Stimulated activated naive B cell treated with anti-CD40 and anti-IgM and Interleukin-4, amounts not matched to agents 10 μg/mL and 1 μg/mL and 100 μg/mL, for 72 hours (primary cell): ENCODE results near the gene CLSTN2.

Experiments used
- ATAC-seq, 2 donors: fragments of 150-1000 bp; cut with Tn5 transposase; replicated peaks; 2 replicates each; pipeline ENCODE4 v1.10.0; 2021; ENCODE audit warnings: moderate library complexity in 1 of 2
- DNase-seq: peaks from one replicate; pipeline ENCODE4 v3.0.0; 2021
- H3K27ac Mint-ChIP-seq: one replicate; pipeline ENCODE4 v1.8.0; 2022; ENCODE audit warnings: mild to moderate bottlenecking, mixed read lengths
- H3K27me3 Mint-ChIP-seq, 2 donors: one replicate each; pipeline ENCODE4 v1.8.0; 2022; ENCODE audit warnings: mixed read lengths in 2 of 2
- H3K36me3 Mint-ChIP-seq, 2 donors: one replicate each; pipeline ENCODE4 v1.8.0; 2022; ENCODE audit warnings: mixed read lengths in 2 of 2, mild to moderate bottlenecking in 1 of 2
- H3K4me1 Mint-ChIP-seq, 2 donors: one replicate each; pipeline ENCODE4 v1.8.0; 2022; ENCODE audit warnings: mixed read lengths in 2 of 2, mild to moderate bottlenecking in 1 of 2
- H3K4me3 Mint-ChIP-seq, 2 donors: one replicate each; pipeline ENCODE4 v1.8.0; 2022; ENCODE audit warnings: mild to moderate bottlenecking in 2 of 2, mixed read lengths in 2 of 2, moderate library complexity in 1 of 2
- H3K9me3 Mint-ChIP-seq, 2 donors: one replicate each; pipeline ENCODE4 v1.8.0; 2022; ENCODE audit warnings: mixed read lengths in 2 of 2, mild to moderate bottlenecking in 1 of 2

Gene CLSTN2

DNA sequence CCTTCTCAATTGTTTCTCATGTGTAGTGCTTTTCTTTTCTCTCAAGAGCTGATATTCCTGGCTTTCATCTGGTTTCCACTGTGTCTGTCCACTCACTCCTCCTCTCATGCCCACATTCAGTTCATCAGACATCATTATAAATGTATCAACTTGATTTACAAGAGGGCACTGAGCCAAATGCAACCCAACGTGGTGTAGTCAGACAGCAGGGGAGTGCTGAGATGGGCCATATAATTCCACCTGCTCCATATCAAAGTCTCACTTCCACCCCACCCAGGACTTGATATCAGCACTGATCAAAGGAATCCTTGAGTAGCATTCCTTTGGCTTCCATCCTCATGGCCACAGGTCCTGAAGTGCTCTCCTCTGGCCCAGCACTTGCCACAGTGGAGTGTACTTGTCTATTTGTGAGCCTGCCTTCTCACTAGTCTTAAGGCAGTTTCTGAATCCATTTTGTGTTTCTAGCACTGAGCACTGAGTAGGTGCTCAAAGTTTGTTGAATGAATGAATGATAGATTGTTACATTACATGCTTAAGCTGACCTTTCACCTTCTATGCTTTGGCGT is 252.8 kb downstream of the CLSTN2 start:
- H3K27ac Mint-ChIP-seq, result no peak overlapping the region
- no peaks in the 10 kb centered on the region for H3K4me1 Mint-ChIP-seq
- peaks cover 0 to 4% of the 10 kb centered on the region in 2 donors for H3K27me3 Mint-ChIP-seq
- ATAC-seq (no peak), DNase-seq (no peak)
- no peak overlapping the region for H3K4me3 Mint-ChIP-seq
- no peaks in the 10 kb centered on the region for H3K36me3 Mint-ChIP-seq
- peaks cover 2 to 3% of the 10 kb centered on the region in 2 donors for H3K9me3 Mint-ChIP-seq

DNA sequence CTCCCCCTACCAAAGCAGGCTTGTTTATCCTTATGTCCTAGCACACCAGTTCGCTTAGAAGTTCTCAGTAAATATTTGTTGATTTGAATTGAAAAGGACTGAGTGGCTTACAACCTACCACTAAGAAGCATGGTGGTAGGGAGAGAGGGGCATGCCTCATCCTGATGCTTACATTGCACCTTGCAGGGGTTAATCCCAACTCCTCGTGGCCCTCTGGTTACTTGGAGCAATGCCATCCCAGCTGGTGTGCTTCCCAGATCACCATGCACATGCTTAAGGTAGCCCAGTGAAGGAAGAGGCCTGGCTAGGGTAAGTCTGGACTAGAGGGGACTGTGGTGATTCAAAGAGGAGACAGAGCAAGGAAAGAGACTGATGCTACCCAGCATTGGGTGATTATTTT is 253.3 kb downstream of the CLSTN2 start:
- no peak for DNase-seq
- ATAC-seq, result no peak
- Mint-ChIP-seq H3K27me3 (peaks cover 2 to 4% of the 10 kb centered on the region in 2 donors), H3K9me3 (peaks cover 4 to 5% of the 10 kb centered on the region in 2 donors), H3K27ac (no peak overlapping the region), H3K4me1 (no peaks in the 10 kb centered on the region), H3K36me3 (no peaks in the 10 kb centered on the region), H3K4me3 (no peak overlapping the region)

DNA sequence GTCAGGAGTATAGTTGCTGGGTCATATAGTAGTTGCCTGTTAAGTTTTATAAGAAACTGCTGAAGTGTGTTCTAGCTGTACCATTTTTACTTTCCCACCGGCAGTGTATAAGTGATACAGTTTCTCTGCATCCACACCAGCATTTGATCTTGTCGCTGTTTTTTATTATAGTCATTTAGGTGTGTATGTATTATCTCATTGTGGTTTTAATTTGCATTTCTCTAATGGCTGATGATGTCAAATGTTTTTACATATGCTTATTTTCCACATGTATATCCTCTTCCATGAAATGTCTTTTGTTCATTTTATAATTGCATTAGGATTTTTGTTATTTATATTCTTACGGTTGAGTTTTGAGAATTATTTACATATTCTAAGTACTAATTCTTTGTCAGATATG is 254.3 kb downstream of the CLSTN2 start:
- no peak overlapping the region for H3K4me3 Mint-ChIP-seq
- ATAC-seq, result no peak
- H3K4me1 Mint-ChIP-seq, result no peaks in the 10 kb centered on the region
- H3K9me3 Mint-ChIP-seq, result peaks cover 9 to 10% of the 10 kb centered on the region in 2 donors
- peaks cover under 1 to 6% of the 10 kb centered on the region in 2 donors for H3K27me3 Mint-ChIP-seq
- H3K27ac Mint-ChIP-seq, result no peak overlapping the region
- no peak for DNase-seq
- no peaks in the 10 kb centered on the region for H3K36me3 Mint-ChIP-seq

DNA sequence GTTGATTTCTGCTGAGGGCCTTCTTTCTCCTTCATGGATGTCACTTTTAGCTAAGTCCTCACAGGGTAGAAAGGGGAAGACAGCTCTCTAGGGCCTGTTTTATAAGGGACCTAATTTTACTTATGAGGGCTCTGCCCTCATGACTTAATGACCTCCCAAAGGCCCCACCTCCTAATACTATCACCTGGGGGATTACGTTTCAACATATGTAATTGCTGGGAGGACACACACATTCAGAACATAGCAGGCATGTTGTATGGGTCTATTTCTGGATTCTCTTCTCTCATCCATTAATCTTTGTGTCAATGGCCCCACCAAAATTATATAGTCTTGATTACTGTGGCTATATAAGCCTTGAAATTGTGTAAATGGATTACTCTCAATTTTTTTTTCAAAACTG is 255.0 kb downstream of the CLSTN2 start:
- H3K27me3 Mint-ChIP-seq, result peaks cover 0 to 6% of the 10 kb centered on the region in 2 donors
- H3K27ac Mint-ChIP-seq, result no peak overlapping the region
- peaks cover 9 to 10% of the 10 kb centered on the region in 2 donors for H3K9me3 Mint-ChIP-seq
- ATAC-seq (no peak), DNase-seq (no peak)
- no peak overlapping the region for H3K4me3 Mint-ChIP-seq
- H3K4me1 Mint-ChIP-seq, result no peaks in the 10 kb centered on the region
- H3K36me3 Mint-ChIP-seq, result no peaks in the 10 kb centered on the region

DNA sequence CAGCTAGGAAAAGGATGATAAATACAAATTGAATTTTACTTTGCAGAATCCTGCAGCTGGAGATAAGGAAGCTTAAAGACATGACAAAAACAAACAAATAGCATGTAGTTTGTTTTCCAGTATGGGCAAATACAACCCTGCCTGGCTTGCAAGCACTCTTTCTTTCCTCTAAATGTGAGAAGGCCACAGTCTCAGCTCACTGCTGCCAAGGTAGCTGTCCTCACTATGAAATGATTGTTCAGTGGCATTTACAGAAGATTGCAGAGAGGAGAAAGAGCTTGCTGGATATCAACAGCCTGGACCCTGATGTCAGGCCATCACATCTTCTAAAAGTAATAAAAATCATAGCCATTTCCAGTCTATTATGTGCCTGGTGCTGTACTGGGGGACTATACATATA is 262.0 kb downstream of the CLSTN2 start:
- ATAC-seq (no peak), DNase-seq (no peak)
- peaks cover 9 to 16% of the 10 kb centered on the region in 2 donors for H3K27me3 Mint-ChIP-seq
- peaks cover 8 to 9% of the 10 kb centered on the region in 2 donors for H3K9me3 Mint-ChIP-seq
- no peak overlapping the region for H3K4me3 Mint-ChIP-seq
- no peak overlapping the region for H3K27ac Mint-ChIP-seq
- H3K4me1 Mint-ChIP-seq, result no peaks in the 10 kb centered on the region
- no peaks in the 10 kb centered on the region for H3K36me3 Mint-ChIP-seq

DNA sequence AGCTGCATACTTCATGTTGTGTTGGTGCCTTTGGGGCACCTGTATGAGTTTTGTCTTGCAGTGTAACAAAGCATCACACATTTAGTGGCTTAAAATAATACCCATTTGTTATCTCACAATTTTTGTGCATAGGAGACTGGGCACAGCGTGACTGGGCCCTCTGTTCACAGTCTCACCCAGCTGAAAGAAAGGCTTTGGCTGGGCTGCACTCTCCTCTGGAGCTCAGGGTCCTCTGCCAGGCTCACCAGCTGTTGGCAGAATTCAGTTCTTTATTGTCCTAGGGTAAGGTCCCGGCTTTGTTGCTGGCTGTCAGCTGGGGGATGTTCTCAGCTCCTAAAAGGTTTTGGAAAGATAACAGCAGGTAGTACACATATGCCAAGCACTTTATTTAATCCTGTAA is 263.3 kb downstream of the CLSTN2 start:
- no peak overlapping the region for H3K4me3 Mint-ChIP-seq
- H3K27me3 Mint-ChIP-seq, result peaks cover 9 to 14% of the 10 kb centered on the region in 2 donors
- H3K9me3 Mint-ChIP-seq, result peaks cover 8% of the 10 kb centered on the region in 2 donors
- H3K4me1 Mint-ChIP-seq, result no peaks in the 10 kb centered on the region
- no peak overlapping the region for H3K27ac Mint-ChIP-seq
- no peak for ATAC-seq
- H3K36me3 Mint-ChIP-seq, result no peaks in the 10 kb centered on the region
- DNase-seq, result no peak

DNA sequence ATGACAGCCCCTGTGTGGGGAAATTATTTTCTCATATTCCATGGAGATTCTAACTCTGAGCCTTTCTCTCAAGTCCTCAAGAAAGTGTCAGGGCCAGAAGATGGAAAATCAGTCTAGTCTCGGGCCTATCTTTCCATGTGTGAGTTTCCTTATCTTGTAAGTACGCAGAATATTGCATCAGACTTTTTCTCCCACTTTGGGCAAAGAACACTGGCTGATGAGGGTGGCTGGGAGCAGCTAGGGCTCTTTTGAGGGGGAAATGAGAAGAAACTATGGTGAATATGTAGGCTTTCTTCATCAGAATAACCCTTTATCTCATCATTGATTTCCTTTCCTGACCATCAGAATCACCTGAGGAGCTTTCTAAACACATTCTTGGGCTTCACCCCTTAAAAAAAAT is 264.0 kb downstream of the CLSTN2 start:
- H3K27ac Mint-ChIP-seq, result no peak overlapping the region
- DNase-seq (no peak), ATAC-seq (no peak)
- H3K36me3 Mint-ChIP-seq, result no peaks in the 10 kb centered on the region
- H3K4me1 Mint-ChIP-seq, result no peaks in the 10 kb centered on the region
- H3K4me3 Mint-ChIP-seq, result no peak overlapping the region
- peaks cover 9 to 10% of the 10 kb centered on the region in 2 donors for H3K27me3 Mint-ChIP-seq
- H3K9me3 Mint-ChIP-seq, result peaks cover under 1 to 1% of the 10 kb centered on the region in 2 donors

DNA sequence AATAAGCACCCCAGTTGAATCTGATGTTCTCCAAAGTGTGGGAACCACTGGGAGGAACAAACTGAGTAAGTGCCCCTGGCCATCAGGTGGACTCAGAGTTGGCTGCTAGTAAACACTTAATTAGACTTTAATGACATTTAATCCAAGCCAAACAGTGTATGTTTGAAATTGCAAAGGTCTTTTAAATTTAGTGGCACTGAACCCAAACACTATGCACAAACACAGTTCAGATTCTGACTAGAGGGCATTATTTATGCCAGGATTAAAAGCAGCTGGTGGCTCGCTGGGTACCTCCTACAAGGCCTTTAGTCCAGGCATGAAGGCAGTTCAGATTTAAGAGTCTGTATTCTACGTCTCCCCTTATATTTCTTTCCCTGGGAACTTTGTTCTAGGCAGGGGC is 264.8 kb downstream of the CLSTN2 start:
- ATAC-seq (no peak), DNase-seq (no peak)
- peaks cover 9 to 10% of the 10 kb centered on the region in 2 donors for H3K27me3 Mint-ChIP-seq
- H3K9me3 Mint-ChIP-seq, result peaks cover 0 to 1% of the 10 kb centered on the region in 2 donors
- H3K4me1 Mint-ChIP-seq, result no peaks in the 10 kb centered on the region
- H3K4me3 Mint-ChIP-seq, result no peak overlapping the region
- no peaks in the 10 kb centered on the region for H3K36me3 Mint-ChIP-seq
- H3K27ac Mint-ChIP-seq, result no peak overlapping the region

DNA sequence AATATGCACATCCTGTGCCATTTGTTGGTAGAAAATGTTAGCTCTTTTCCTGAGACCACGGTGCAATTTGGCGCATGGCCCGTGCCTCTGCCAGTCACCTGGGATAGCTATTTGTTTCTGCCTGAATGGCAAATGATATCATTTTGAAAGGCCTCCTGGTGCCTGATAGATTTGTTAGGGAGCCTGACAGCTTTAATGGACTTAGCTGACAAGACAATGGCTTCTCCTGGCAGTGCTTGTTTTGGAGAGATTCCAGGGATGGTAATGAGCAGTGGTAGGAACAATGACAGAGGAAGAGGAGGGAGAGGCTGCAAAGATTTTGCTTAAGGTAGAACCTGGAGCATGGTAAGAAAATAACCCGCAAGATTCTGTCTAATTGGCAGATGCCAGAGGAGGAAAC is 268.5 kb downstream of the CLSTN2 start:
- Mint-ChIP-seq H3K27me3 (peaks cover 0 to 12% of the 10 kb centered on the region in 2 donors), H3K9me3 (peaks cover 0 to 3% of the 10 kb centered on the region in 2 donors), H3K4me3 (no peak overlapping the region), H3K36me3 (no peaks in the 10 kb centered on the region), H3K27ac (no peak overlapping the region), H3K4me1 (no peaks in the 10 kb centered on the region)
- no peak for DNase-seq
- ATAC-seq, result no peak

DNA sequence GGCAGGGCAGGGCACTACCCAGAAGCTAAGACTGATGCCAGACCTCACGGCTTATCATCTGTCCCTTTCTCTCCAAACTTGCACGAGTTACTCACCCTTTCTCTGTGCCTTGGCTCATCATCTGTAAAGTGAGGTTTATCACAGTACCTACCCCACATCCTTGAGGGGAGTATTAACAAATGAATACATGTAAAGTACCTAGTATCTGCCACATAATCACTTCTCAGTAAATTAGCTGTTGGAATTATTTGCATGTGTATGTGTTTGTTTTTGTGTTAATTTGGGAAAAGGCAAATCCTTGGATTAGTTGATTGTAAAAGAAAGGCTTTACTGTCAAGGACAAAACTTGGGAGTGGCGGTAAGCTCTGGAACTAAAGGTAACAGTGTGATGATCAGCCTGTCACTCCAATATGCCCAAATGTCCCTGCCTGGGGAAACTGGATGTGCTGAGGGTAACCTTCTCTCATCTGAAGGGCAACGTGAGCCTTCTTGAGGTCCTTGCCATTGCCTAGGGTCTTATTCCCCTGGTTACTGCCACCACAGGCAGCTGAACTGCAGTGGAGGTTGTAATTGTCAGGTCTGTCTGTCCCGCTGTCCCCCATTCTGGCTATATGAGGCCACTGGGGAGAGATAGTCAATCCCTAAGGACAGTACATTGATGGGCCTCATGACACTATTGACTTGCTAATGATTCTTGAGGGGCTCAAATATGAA is 269.4 kb downstream of the CLSTN2 start:
- DNase-seq (no peak), ATAC-seq (no peak)
- Mint-ChIP-seq H3K4me3 (no peak overlapping the region), H3K4me1 (no peaks in the 10 kb centered on the region), H3K36me3 (no peaks in the 10 kb centered on the region), H3K9me3 (peaks cover 0 to 3% of the 10 kb centered on the region in 2 donors), H3K27me3 (peaks cover 0 to 15% of the 10 kb centered on the region in 2 donors), H3K27ac (no peak overlapping the region)

DNA sequence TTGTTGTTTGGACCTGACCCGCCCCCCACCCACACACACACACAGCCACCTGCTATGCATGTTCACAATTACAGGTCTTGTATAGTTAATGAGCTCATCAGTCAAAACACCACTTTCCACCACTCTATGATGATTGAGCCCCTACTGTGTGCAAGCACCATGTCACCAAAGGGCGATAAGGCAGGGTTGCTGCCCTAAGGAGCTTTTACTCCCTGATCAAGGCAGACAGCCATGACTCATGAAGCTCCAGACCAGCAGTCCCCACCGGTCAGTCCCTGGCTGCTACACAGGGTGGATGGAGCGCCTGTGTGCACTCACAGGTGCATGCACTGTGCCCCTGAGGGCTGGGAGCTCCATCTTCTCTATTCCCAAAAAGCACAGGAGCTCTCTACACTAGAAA is 270.6 kb downstream of the CLSTN2 start:
- Mint-ChIP-seq H3K27me3 (peaks cover 4 to 15% of the 10 kb centered on the region in 2 donors), H3K4me3 (no peak overlapping the region), H3K36me3 (no peaks in the 10 kb centered on the region), H3K9me3 (peaks cover 0 to 3% of the 10 kb centered on the region in 2 donors), H3K4me1 (no peaks in the 10 kb centered on the region), H3K27ac (no peak overlapping the region)
- DNase-seq (no peak), ATAC-seq (no peak)

DNA sequence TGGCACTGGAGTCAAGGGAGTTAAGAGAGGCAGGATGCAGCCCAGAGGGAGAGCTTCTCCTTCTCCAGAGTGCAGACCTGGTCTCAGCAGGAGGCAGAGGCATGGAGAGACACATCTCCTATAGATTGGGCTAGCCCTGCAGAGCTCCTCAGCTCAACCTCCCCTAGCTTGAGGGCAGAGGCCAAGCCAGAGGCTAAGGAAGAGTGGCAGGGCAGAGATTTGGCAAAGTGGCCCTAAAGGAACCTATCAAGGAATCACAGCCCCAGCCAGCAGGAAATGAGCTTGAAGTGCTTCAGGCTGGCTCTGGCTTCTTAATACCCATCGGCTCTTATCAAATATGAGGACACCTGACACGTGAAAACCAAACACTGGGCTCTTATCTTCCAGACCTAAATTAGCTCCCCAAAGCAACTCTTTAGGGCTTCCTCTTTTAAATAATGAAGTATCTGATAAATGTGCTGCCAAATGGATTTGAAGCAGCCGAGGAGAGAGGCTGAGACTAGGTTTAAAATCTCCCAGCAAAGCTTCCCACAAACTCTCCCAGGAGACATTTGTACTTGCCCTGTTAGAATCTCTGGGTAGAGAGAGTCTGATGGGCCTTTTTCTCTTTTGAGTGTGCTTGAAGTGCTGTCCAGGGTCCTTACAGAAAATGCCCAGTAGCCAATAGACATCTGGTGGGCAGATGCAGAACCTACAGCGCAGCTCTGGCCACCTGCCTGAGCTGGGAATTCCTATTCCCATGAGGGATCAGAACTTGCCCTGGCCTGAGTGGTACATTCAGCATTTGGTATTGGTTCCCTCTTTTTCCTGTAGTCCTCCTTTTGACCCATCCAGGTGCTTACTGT is 271.4 kb downstream of the CLSTN2 start:
- Mint-ChIP-seq H3K4me1 (no peaks in the 10 kb centered on the region), H3K4me3 (no peak overlapping the region), H3K36me3 (no peaks in the 10 kb centered on the region), H3K9me3 (peaks cover 0 to 3% of the 10 kb centered on the region in 2 donors), H3K27ac (no peak overlapping the region), H3K27me3 (peaks cover 5 to 11% of the 10 kb centered on the region in 2 donors)
- DNase-seq (no peak), ATAC-seq (no peak)

DNA sequence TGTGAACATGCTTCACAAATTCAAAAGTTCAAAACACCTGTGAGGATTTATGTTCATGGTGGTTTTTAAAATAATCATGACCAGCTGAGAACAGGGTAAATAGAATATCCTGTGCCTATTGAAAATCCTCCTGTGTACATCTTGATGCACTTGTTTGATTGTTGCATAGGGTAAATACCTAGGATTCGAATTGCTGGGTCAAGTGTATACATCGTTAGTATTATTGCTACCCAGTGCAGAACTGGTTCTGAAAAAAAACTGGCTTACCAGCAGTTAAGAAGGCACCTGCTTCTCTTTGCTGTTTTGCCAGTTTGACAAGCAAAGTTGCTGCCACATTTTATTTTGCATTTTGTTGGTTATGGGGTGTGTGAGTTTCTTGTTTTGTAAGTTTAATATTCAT is 272.6 kb downstream of the CLSTN2 start:
- no peaks in the 10 kb centered on the region for H3K36me3 Mint-ChIP-seq
- H3K9me3 Mint-ChIP-seq, result peaks cover 0 to 3% of the 10 kb centered on the region in 2 donors

DNA sequence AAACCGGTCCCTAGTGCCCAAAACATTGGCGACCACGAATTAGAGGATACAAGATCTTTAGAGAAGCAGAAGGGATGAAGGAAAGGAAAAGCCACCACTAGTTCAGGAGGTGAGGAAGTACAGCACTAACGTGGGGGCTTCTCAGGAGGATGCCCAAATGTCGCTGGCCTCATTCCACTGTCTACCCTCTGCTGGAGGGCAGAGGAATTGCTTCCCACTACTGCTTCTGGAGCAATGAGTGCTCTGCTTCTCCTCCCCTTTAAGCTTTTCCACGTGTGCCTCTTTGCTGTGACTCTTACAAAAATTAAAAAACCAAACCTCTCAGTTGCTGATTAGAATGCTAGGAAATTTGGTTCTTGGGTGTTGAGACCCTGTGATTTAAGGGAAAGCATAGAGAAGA is 281.3 kb downstream of the CLSTN2 start:
- Mint-ChIP-seq H3K9me3 (no peaks in the 10 kb centered on the region), H3K27me3 (peaks cover 0 to 1% of the 10 kb centered on the region in 2 donors), H3K4me3 (no peak overlapping the region), H3K27ac (no peak overlapping the region), H3K36me3 (no peaks in the 10 kb centered on the region), H3K4me1 (no peaks in the 10 kb centered on the region)
- DNase-seq (no peak), ATAC-seq (no peak)

More for the DNA sequence above, 272.6 kb downstream of the CLSTN2 start:
- DNase-seq (no peak), ATAC-seq (no peak)
- no peak overlapping the region for H3K4me3 Mint-ChIP-seq
- H3K4me1 Mint-ChIP-seq, result no peaks in the 10 kb centered on the region
- H3K27ac Mint-ChIP-seq, result no peak overlapping the region
- peaks cover 5 to 11% of the 10 kb centered on the region in 2 donors for H3K27me3 Mint-ChIP-seq
